Measurements from ENCODE around the gene WDFY2.

The WDFY2 gene

GRCh38 chr13:51603716-51604115 lies 19.5 kb downstream of the WDFY2 start:
- DNase-seq, result no peak

- no peak for DNase-seq
Measured at GRCh38 chr13:51605698-51606097, 21.4 kb downstream of the WDFY2 start.

- no peak for DNase-seq
Measured at GRCh38 chr13:51607165-51607564, 22.9 kb downstream of the WDFY2 start.

GRCh38 chr13:51608857-51609406 lies 24.7 kb downstream of the WDFY2 start:
- DNase-seq, result no peak

GRCh38 chr13:51612867-51613266 lies 28.6 kb downstream of the WDFY2 start:
- DNase-seq, result no peak

- DNase-seq, result no peak
Measured at GRCh38 chr13:51613535-51613934, 29.3 kb downstream of the WDFY2 start.

- peak; percentile 16 for DNase-seq
Measured at GRCh38 chr13:51614350-51614786, 30.1 kb downstream of the WDFY2 start.

- no peak for DNase-seq
Measured at GRCh38 chr13:51618626-51619025, 34.4 kb downstream of the WDFY2 start.

GRCh38 chr13:51619614-51620013 lies 35.4 kb downstream of the WDFY2 start:
- no peak for DNase-seq

GRCh38 chr13:51620165-51620983 lies 36.1 kb downstream of the WDFY2 start:
- DNase-seq, result no peak

GRCh38 chr13:51621602-51622001 lies 37.3 kb downstream of the WDFY2 start:
- no peak for DNase-seq

- DNase-seq, result no peak
Measured at GRCh38 chr13:51623473-51623872, 39.2 kb downstream of the WDFY2 start.

- DNase-seq, result no peak
Measured at GRCh38 chr13:51624207-51624606, 39.9 kb downstream of the WDFY2 start.

GRCh38 chr13:51624695-51625345 lies 40.6 kb downstream of the WDFY2 start:
- no peak for DNase-seq

- no peak for DNase-seq
Measured at GRCh38 chr13:51625555-51626345, 41.5 kb downstream of the WDFY2 start.

- no peak for DNase-seq
Measured at GRCh38 chr13:51626749-51627148, 42.5 kb downstream of the WDFY2 start.

GRCh38 chr13:51628059-51628852 lies 44.0 kb downstream of the WDFY2 start:
- DNase-seq, result no peak

GRCh38 chr13:51629491-51630287 lies 45.4 kb downstream of the WDFY2 start:
- DNase-seq, result no peak

- no peak for DNase-seq
Measured at GRCh38 chr13:51630288-51630615, 46.0 kb downstream of the WDFY2 start.

GRCh38 chr13:51632591-51633362 lies 48.5 kb downstream of the WDFY2 start:
- no peak for DNase-seq

Measured in activated CD4-positive, alpha-beta T cell treated with anti-CD3 and anti-CD28 coated beads, Interleukin-2, amount 50 U/mL, for 1 hour (primary cell).